ENCODE measurements around the gene KIAA1328. TPM values are rescaled to one million over a fixed set of nuclear protein-coding genes. Genes with fewer than 3 reads are reported as not detected.

KIAA1328 gene
- total and polyA plus RNA-seq, 9 of the 15 experiments (the other 6 are each of a cell fraction or from before 2014, with no cell fraction given), result 4.0 to 8.6 (median 7.4) TPM

GRCh38 chr18:36819621-36820020, 9.3 kb upstream of the KIAA1328 start:
- Histone ChIP-seq H3K4me3 (no peak overlapping the region), H3K4me2 (ENCODE audit: insufficient read depth, low read length) (no peak overlapping the region), H3K27me3 (ENCODE audit: control insufficient read depth in 2 of 2, insufficient read depth in 2 of 2, low read length in 2 of 2) (no peaks in the 10 kb centered on the region; a peak in 1 of 5 replicates), H3K4me1 (replicated peaks in 1 of 2; ENCODE audit: control insufficient read depth in 2 of 2, insufficient read depth in 2 of 2, low read length in 2 of 2) (peaks cover 0 to 15% of the 10 kb centered on the region in 2 experiments; a peak in 2 of 5 replicates), H3K79me2 (ENCODE audit: control insufficient read depth, insufficient read depth, low read length) (peaks cover 26% of the 10 kb centered on the region; the same call in 2 of the 3 replicates), H3K36me3 (ENCODE audit: control insufficient read depth, insufficient read depth, low read length) (peaks cover 87% of the 10 kb centered on the region), H3K9me1 (ENCODE audit: control insufficient read depth, insufficient read depth, low read length) (no peaks in the 10 kb centered on the region), H3K9me3 (replicated peaks; ENCODE audit: control insufficient read depth, insufficient read depth, low read depth, low read length) (no peaks in the 10 kb centered on the region), H4K20me1 (replicated peaks; ENCODE audit: control insufficient read depth, insufficient read depth, low read length) (no peaks in the 10 kb centered on the region), H2AFZ (ENCODE audit: low read depth, low read length) (no peak overlapping the region), H3K9ac (ENCODE audit: insufficient read depth in 1 of 2, low read depth in 2 of 2, low read length in 2 of 2) (no peak overlapping the region), H3K27ac (ENCODE audit: extremely low read depth, low read depth, low read length) (no peak overlapping the region; the same call in 2 of the 3 replicates)
- intact Hi-C loops (cut with micrococcal nuclease), result no loop called here
- ATAC-seq (no peak), FAIRE-seq (no peak), DNase-seq (ENCODE audit: extremely low read depth in 1 of 4, low spot score in 3 of 4) (no peak)
- CTCF ChIA-PET (ENCODE audit: low intra/inter-chr PET ratio), result no interaction called here
- no peak for TF ChIP-seq PML (IDR thresholded peaks at IDR 0.05; ENCODE audit: low read length)
- TF ChIP-seq NFIX (CRISPR knock-in tag; IDR thresholded peaks at IDR 0.05; ENCODE audit: low read depth), result no peak
- TF ChIP-seq TAF7 (tag; IDR thresholded peaks at IDR 0.05), result no peak
- no peak for TF ChIP-seq ELF4 (CRISPR knock-in tag; IDR thresholded peaks at IDR 0.05)
- TF ChIP-seq TEAD2 (tag; IDR thresholded peaks at IDR 0.05), result no peak
- TF ChIP-seq DLX4 (CRISPR knock-in tag; IDR thresholded peaks at IDR 0.05), result no peak
- no peak for TF ChIP-seq ZNF717 (CRISPR knock-in tag; IDR thresholded peaks at IDR 0.05)
- no peak for TF ChIP-seq NRF1 (conservative IDR thresholded peaks at IDR 0.05 in 1 of 2, IDR thresholded peaks at IDR 0.05 in 1 of 2)
- TF ChIP-seq SRF (CRISPR knock-in tag; IDR thresholded peaks at IDR 0.05), result peak in 1 of 2 experiments; percentile 51; a peak in 1 of 4 replicates
- no peak for TF ChIP-seq HNRNPUL1 (IDR thresholded peaks at IDR 0.05; ENCODE audit: low read length)
- 0 out of 2 replicates have a peak, but pooled peaks have one; percentile 35 for TF ChIP-seq ATF7 (IDR thresholded peaks at IDR 0.05)
- POLR2A ChIA-PET, result interaction anchor here (1.9 kb wide), 1 partner anchor 10 kb away, joined by 6 read pairs; the partner anchor contains the start of genes KIAA1328 and TPGS2
- no TSS peak for BruUV-seq (replicated peaks)
- in situ Hi-C loops (cut with MboI), result no loop called here

Data from K562 (cell line).